Measurements from ENCODE around the gene RAB17.

Gene RAB17

DNA sequence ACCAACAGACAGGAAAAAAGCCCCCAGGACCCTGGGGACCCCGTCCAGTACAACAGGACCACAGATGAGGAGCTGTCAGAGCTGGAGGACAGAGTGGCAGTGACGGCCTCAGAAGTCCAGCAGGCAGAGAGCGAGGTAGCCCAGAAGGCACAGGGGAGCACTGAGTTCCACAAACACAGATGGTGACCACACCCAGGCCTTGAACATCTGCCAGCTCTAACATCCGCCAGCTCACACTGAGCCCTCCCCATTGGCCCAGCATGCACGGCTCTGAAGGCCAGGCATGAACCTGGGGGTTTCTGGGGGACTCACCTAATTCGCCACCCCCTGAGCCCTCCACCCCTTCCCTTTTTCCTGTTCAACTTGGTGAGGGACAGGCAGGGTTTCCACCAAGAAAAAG, 49.7 kb downstream of the RAB17 start:
- no peak overlapping the region for H3K4me3 ChIP-seq (ENCODE audit: low read depth, low read length)
- TF ChIP-seq CTCF (IDR thresholded peaks at IDR 0.05; ENCODE audit: control insufficient read depth, extremely low read depth, insufficient read depth): no peak
- DNase-seq (ENCODE audit: low read depth): no peak

GRCh38 chr2:237540223-237540775, 50.2 kb downstream of the RAB17 start:
- TF ChIP-seq CTCF (IDR thresholded peaks at IDR 0.05; ENCODE audit: control insufficient read depth, extremely low read depth, insufficient read depth): no peak
- DNase-seq (ENCODE audit: low read depth): no peak
- H3K4me3 ChIP-seq (ENCODE audit: low read depth, low read length): no peak overlapping the region

- no peak overlapping the region for H3K4me3 ChIP-seq (ENCODE audit: low read depth, low read length)
- DNase-seq (ENCODE audit: low read depth): no peak
- no peak for TF ChIP-seq CTCF (IDR thresholded peaks at IDR 0.05; ENCODE audit: control insufficient read depth, extremely low read depth, insufficient read depth)
These were observed 50.9 kb downstream of the RAB17 start for GRCh38 chr2:237539681-237540080.

- no peak for TF ChIP-seq CTCF (IDR thresholded peaks at IDR 0.05; ENCODE audit: control insufficient read depth, extremely low read depth, insufficient read depth)
- DNase-seq (ENCODE audit: low read depth): no peak
- no peak overlapping the region for H3K4me3 ChIP-seq (ENCODE audit: low read depth, low read length)
These were observed 51.6 kb downstream of the RAB17 start for GRCh38 chr2:237538901-237539300.

DNA sequence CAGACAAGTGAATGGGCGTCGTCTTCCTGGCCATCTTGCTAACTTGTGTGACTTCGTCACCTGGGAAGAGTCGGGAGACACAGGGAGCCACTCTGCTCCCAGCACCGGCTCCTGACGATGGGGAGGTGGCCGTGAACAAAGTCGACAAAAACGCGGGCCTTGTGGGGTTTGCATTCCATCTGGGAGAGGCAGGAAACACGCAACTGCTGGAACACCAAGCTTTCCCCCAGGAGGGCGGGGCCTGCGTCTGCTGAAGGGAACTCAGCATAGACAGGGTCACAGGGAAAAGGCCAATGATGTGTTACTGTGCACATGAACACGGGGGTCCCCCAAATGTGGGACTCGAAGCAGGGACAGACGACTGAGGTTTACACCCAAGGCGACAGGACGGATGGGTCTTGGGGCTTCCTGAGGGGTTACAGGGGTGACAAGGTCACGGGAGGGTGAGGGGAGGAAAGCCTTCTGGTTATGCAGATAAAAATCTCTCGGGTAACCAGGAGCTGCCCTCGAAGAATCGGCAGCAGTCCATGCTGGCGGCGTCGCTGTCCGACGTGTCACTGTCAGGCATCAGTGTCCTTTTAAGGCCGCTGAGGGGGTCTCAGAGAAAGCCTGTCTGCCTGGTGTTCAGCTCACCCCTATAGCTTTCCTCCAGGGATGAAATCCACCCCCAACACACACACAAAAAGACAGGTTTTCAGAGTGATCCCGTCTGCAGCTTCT, 52.4 kb downstream of the RAB17 start:
- no peak for DNase-seq (ENCODE audit: low read depth)
- no peak for TF ChIP-seq CTCF (IDR thresholded peaks at IDR 0.05; ENCODE audit: control insufficient read depth, extremely low read depth, insufficient read depth)
- H3K4me3 ChIP-seq (ENCODE audit: low read depth, low read length): no peak overlapping the region

DNA sequence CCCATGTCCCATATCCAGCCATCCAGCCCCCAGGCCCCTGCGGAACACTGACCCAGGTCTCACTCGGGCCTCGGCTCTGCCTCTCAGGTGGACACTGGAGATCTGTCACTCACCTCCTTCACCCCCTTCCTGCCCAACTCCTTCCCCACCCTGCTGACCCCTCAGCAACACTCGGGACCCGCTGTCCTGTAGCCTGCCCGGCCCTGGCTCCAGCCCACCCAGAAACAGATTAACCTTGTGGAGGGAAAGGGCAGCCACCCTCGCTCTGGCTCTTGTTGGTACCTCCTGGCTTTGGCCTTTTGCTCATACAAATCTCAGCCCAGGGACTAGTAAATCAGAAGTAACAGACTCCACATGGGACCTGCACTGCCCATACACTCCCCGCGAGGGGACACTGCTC, 53.9 kb downstream of the RAB17 start:
- no peak overlapping the region for H3K4me3 ChIP-seq (ENCODE audit: low read depth, low read length)
- DNase-seq (ENCODE audit: low read depth): no peak
- TF ChIP-seq CTCF (IDR thresholded peaks at IDR 0.05; ENCODE audit: control insufficient read depth, extremely low read depth, insufficient read depth): no peak

GRCh38 chr2:237536083-237536415, 54.5 kb downstream of the RAB17 start:
- no peak for TF ChIP-seq CTCF (IDR thresholded peaks at IDR 0.05; ENCODE audit: control insufficient read depth, extremely low read depth, insufficient read depth)
- no peak overlapping the region for H3K4me3 ChIP-seq (ENCODE audit: low read depth, low read length)
- DNase-seq (ENCODE audit: low read depth): no peak

All from LNCaP clone FGC (cell line).